Sigmoid colon (tissue), 4 donors: ENCODE results near the gene CPE.

ENCODE experiments used
- POLR2A ChIP-seq, 2 donors: fragments of 450-650 bp; IDR thresholded peaks; one replicate each; pipeline ENCODE4 v1.6.1; 2016; ENCODE audit warnings: antibody characterized with exemption in 2 of 2, mild to moderate bottlenecking in 2 of 2, moderate library complexity in 2 of 2
- POLR2AphosphoS5 ChIP-seq, 4 donors: sonication (generic); formaldehyde crosslinking; IDR thresholded peaks; one replicate each; pipeline ENCODE4 v1.6.1; 2017; ENCODE audit warnings: antibody characterized with exemption in 4 of 4
- TF ChIP-seq, protein P1 (sequence below), 4 experiments: fragments of 450-650 bp in 3 of 4; fragments of 200-600 bp in 1 of 4; IDR thresholded peaks; one replicate each; pipeline ENCODE4 v1.5.1; 2016 to 2019; ENCODE audit warnings: antibody characterized with exemption in 4 of 4, mild to moderate bottlenecking in 3 of 4, moderate library complexity in 2 of 4

DNA sequence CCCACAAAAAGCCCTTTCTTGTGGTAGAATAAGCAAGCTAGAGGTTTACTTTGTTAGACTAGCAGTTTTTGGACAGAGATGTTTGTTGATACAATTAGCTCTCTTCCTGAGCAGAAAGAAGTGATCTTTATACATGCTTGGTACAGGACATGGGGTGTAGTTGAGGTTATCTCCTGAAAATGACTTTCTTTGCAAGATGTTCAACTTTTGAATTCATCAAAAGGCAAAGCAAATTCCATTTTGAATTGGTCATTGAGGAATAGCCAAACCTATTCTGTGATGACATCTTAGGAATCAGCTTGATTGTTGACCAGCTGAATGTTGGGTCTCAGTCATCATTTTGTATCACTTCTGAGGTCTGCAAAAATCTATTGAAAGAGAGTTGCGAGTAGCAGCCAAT is 3.8 kb downstream of the CPE start:
- TF ChIP-seq POLR2A (IDR thresholded peaks at IDR 0.05) (no peak), POLR2AphosphoS5 (IDR thresholded peaks at IDR 0.05) (no peak)
- TF ChIP-seq, protein P1, sequence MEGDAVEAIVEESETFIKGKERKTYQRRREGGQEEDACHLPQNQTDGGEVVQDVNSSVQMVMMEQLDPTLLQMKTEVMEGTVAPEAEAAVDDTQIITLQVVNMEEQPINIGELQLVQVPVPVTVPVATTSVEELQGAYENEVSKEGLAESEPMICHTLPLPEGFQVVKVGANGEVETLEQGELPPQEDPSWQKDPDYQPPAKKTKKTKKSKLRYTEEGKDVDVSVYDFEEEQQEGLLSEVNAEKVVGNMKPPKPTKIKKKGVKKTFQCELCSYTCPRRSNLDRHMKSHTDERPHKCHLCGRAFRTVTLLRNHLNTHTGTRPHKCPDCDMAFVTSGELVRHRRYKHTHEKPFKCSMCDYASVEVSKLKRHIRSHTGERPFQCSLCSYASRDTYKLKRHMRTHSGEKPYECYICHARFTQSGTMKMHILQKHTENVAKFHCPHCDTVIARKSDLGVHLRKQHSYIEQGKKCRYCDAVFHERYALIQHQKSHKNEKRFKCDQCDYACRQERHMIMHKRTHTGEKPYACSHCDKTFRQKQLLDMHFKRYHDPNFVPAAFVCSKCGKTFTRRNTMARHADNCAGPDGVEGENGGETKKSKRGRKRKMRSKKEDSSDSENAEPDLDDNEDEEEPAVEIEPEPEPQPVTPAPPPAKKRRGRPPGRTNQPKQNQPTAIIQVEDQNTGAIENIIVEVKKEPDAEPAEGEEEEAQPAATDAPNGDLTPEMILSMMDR (IDR thresholded peaks at IDR 0.05): no peak
